Left lung (tissue), 10 donors: Measurements from ENCODE around the gene IL21. TPM values are rescaled to one million over a fixed set of nuclear protein-coding genes. Genes with fewer than 3 reads are reported as not detected.

Experiments
- ATAC-seq: fragments of 200-7000 bp; cut with Tn5 transposase; one replicate; pipeline ENCODE4 v1.9.1; 2020; ENCODE audit warnings: moderate library complexity
- DNase-seq, 4 donors: peaks; one replicate each; pipeline ENCODE4 v3.0.0-alpha.2; 2013 to 2020
- H3K27ac ChIP-seq, 2 donors: fragments of 200-600 bp; sonication (generic) in 1 of 2; one replicate each; pipeline versions ENCODE4 v1.5.0 to v1.8.0; 2020 to 2021
- H3K27me3 ChIP-seq, 2 donors: fragments of 200-600 bp; sonication (generic) in 1 of 2; one replicate each; pipeline versions ENCODE4 v1.5.0 to v1.8.0; 2020 to 2021
- H3K36me3 ChIP-seq, 2 donors: fragments of 200-600 bp; sonication (generic) in 1 of 2; one replicate each; pipeline versions ENCODE4 v1.5.0 to v1.8.0; 2020 to 2021
- H3K4me1 ChIP-seq, 2 donors: fragments of 200-600 bp; one replicate each; pipeline ENCODE4 v1.8.0; 2021
- H3K4me3 ChIP-seq, 2 donors: fragments of 200-600 bp; sonication (generic) in 1 of 2; one replicate each; pipeline versions ENCODE4 v1.5.0 to v1.8.0; 2020 to 2021; ENCODE audit warnings: mild to moderate bottlenecking in 1 of 2
- H3K9me3 ChIP-seq, 2 donors: fragments of 200-600 bp; sonication (generic) in 1 of 2; one replicate each; pipeline versions ENCODE4 v1.5.0 to v1.8.0; 2020 to 2021
- CTCF ChIP-seq, 2 donors: fragments of 200-600 bp; sonication (generic) in 1 of 2; IDR thresholded peaks; one replicate each; pipeline versions ENCODE4 v1.5.0 to v1.8.0; 2021; ENCODE audit warnings: antibody characterized with exemption in 2 of 2
- intact Hi-C, 2 donors: fragments of 100-400 bp; cut with DNase I; formaldehyde crosslinking; loops; one replicate each; pipeline versions ENCODE4 v1.11.2 to v1.14.2; 2022
- polyA plus RNA-seq, 6 donors: library from polyadenylated mRNA; unstranded; fragments of 120-200 nt; gene quantifications; one replicate each; pipeline ENCODE4 v1.2.1, GENCODE V29; 2013; ENCODE audit not compliant: insufficient read length in 6 of 6
- total RNA-seq, 2 donors: library from RNA; stranded (reverse); fragmentation: NEBNext Ultra II Directional; extraction: Animal tissue kit (Norgen Biotek cat#: 25700); gene quantifications; one replicate each; pipeline ENCODE4 v1.2.1, GENCODE V29; 2021
- donor health status: DM: no; HTN: yes; CAD: no.
- donor health status: DM: no; HTN: no; CAD: no.

Gene IL21
- total and polyA plus RNA-seq, 8 donors = not detected

- no peaks in the 10 kb centered on the region for H3K4me1 ChIP-seq
- no peaks in the 10 kb centered on the region for H3K9me3 ChIP-seq
- H3K36me3 ChIP-seq = no peaks in the 10 kb centered on the region
- no peak for DNase-seq
- no peak overlapping the region for H3K27ac ChIP-seq
- intact Hi-C loops = no loop called here
- no peak overlapping the region for H3K4me3 ChIP-seq
- TF ChIP-seq CTCF (IDR thresholded peaks at IDR 0.05) = no peak
- ATAC-seq = no peak
- H3K27me3 ChIP-seq = no peaks in the 10 kb centered on the region
These were observed 3.3 kb upstream of the IL21 start for GRCh38 chr4:122624205-122624604.

- DNase-seq (no peak), ATAC-seq (no peak)
- Histone ChIP-seq H3K27ac (no peak overlapping the region), H3K4me3 (no peak overlapping the region), H3K27me3 (no peaks in the 10 kb centered on the region), H3K4me1 (no peaks in the 10 kb centered on the region), H3K36me3 (no peaks in the 10 kb centered on the region), H3K9me3 (no peaks in the 10 kb centered on the region)
- TF ChIP-seq CTCF (IDR thresholded peaks at IDR 0.05) = no peak
- intact Hi-C loops = no loop called here
These were observed 2.8 kb upstream of the IL21 start for GRCh38 chr4:122623637-122624166.

- intact Hi-C loops = no loop called here
- H3K36me3 ChIP-seq = no peaks in the 10 kb centered on the region
- H3K27me3 ChIP-seq = no peaks in the 10 kb centered on the region
- TF ChIP-seq CTCF (IDR thresholded peaks at IDR 0.05) = no peak
- peaks cover 4 to 5% of the 10 kb centered on the region in 2 donors for H3K4me1 ChIP-seq
- ATAC-seq = no peak
- no peak overlapping the region for H3K4me3 ChIP-seq
- H3K27ac ChIP-seq = no peak overlapping the region
- no peak for DNase-seq
- no peaks in the 10 kb centered on the region for H3K9me3 ChIP-seq
These were observed 1.5 kb upstream of the IL21 start for GRCh38 chr4:122622400-122622799.

GRCh38 chr4:122619611-122620010, 1.3 kb downstream of the IL21 start:
- Histone ChIP-seq H3K27ac (no peak overlapping the region), H3K4me1 (peaks cover 5 to 6% of the 10 kb centered on the region in 2 donors), H3K27me3 (no peaks in the 10 kb centered on the region), H3K36me3 (no peaks in the 10 kb centered on the region), H3K4me3 (no peak overlapping the region), H3K9me3 (no peaks in the 10 kb centered on the region)
- TF ChIP-seq CTCF (IDR thresholded peaks at IDR 0.05) = no peak
- intact Hi-C loops = no loop called here
- no peak for DNase-seq
- no peak for ATAC-seq

GRCh38 chr4:122617597-122618593, 3.0 kb downstream of the IL21 start:
- intact Hi-C loops = no loop called here
- no peaks in the 10 kb centered on the region for H3K27me3 ChIP-seq
- no peaks in the 10 kb centered on the region for H3K9me3 ChIP-seq
- peak overlapping the region in 1 of 2 donors; percentile 17 for H3K27ac ChIP-seq
- H3K4me3 ChIP-seq = no peak overlapping the region
- peaks cover 5 to 6% of the 10 kb centered on the region in 2 donors for H3K4me1 ChIP-seq
- no peak for TF ChIP-seq CTCF (IDR thresholded peaks at IDR 0.05)
- ATAC-seq (peak; percentile 85), DNase-seq (peak in 1 of 4 donors; percentile 10)
- no peaks in the 10 kb centered on the region for H3K36me3 ChIP-seq
